Measurements from ENCODE around the gene YWHAG. TPM values are rescaled to one million over a fixed set of nuclear protein-coding genes. Genes with fewer than 3 reads are reported as not detected.
A peak's percentile ranks its signal among the peaks of the same experiment; 100 is the strongest.

YWHAG gene
- total and polyA plus RNA-seq, 2 donors from 2014 or later: 45.4 to 94.2 TPM

DNA sequence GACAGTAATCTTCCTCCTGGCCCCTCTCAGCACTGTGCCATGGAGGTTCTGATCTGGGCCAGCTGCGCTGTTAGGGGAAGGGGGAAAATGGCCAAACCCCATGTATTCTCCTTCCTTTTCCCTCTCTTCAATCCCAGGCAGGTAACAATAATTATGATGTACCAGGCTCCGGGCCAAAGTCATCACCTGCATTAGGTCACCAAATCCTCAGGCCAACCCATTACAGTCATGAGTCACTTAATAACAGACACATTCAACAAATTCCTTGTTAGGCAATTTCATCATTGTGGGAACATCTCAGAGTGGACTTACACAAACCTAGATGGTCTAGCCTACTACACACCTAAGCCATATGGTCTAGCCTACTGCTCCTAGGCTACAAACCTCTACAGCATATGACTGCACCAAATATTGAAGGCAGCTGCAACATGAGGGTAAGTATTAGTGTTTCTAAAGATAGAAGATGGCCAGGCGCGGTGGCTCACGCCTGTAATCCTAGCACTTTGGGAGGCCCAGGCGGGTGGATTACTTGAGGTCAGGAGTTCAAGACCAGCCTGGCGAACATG lies 58.5 kb downstream of the YWHAG start:
- H3K4me1 ChIP-seq (ENCODE audit: control insufficient read depth in 2 of 3, insufficient read depth in 2 of 3, low read depth in 1 of 3, low read length in 3 of 3): peaks cover 0 to 13% (median 13%) of the 10 kb centered on the region in 3 donors
- peaks cover 0 to 6% (median 3%) of the 10 kb centered on the region in 3 donors for H3K36me3 ChIP-seq (ENCODE audit: control insufficient read depth in 2 of 3, insufficient read depth in 3 of 3, low read length in 3 of 3)
- no peak for FAIRE-seq

DNA sequence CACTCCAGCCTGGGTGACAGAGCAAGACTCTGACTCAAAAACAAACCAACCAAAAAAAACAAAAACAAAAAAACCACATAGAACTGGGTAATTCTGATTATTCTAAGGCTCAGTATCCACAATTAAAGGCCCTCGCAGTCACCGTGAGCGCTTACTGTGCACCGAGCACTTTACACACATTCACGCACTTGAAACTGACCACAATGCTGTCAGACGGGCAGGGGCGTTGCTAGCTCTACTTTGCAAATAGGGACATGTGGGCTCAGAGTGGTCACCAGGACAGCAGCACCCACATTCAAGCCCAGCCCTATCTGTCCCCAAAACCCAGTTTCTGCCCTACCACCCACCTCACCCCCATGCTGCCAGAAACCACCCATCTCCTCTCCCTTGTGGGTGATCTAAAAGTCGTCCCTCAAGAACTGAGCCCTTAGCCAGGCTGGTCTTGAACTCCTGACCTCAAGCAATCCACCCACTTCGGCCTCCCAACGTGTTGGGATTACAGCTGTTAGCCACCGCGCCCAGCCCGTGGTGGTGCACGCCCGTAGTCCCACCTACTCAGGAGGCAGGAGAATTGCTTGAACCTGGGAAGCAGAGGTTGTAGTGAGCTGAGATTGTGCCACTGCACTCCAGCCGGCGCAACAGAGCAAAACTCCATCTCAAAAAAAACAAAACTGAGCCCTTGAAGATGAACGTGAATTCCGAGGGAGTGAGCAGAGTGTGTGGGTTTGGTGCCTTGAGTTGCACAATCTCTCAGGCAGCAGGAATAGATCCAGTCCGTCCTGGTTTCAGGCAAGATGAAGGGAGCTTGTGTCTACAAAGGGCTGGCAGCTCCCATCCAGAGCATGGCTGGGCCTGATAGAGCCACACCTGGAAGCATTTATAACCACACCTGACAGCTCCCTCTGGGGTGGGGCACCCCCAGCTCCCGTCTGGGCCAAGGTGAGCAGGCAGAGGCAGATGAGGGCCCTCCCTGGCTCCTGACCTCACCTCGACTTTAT lies 61.7 kb downstream of the YWHAG start:
- DNase-seq: peak in 1 of 5 donors; percentile 91
- Histone ChIP-seq H3K9me3 (ENCODE audit: control insufficient read depth in 2 of 3, insufficient read depth in 1 of 3, low read length in 3 of 3) (no peaks in the 10 kb centered on the region), H3K36me3 (ENCODE audit: control insufficient read depth in 2 of 3, insufficient read depth in 3 of 3, low read length in 3 of 3) (no peaks in the 10 kb centered on the region), H3K27ac (ENCODE audit: low read depth in 2 of 2, low read length in 2 of 2) (peak overlapping the region; percentile 16 to 79), H3K9ac (ENCODE audit: low read length in 3 of 3) (peak overlapping the region in 1 of 3 donors; percentile 22), H3K4me1 (ENCODE audit: control insufficient read depth in 2 of 3, insufficient read depth in 2 of 3, low read depth in 1 of 3, low read length in 3 of 3) (peaks cover 0 to 16% (median 10%) of the 10 kb centered on the region in 3 donors), H3K4me3 (ENCODE audit: low read length in 3 of 3) (no peak overlapping the region), H3K27me3 (ENCODE audit: control insufficient read depth, insufficient read depth, low read length) (no peaks in the 10 kb centered on the region)
- no peak for FAIRE-seq
- intact Hi-C loops (cut with DNase I): no loop called here
- no peak for TF ChIP-seq CTCF (IDR thresholded peaks at IDR 0.05; ENCODE audit: borderline replicate concordance, extremely low read depth, insufficient read depth)

More for the DNA sequence above, 58.5 kb downstream of the YWHAG start:
- intact Hi-C loops (cut with DNase I): no loop called here
- no peak for TF ChIP-seq CTCF (IDR thresholded peaks at IDR 0.05; ENCODE audit: borderline replicate concordance, extremely low read depth, insufficient read depth)
- no peak for DNase-seq
- Histone ChIP-seq H3K27ac (ENCODE audit: low read depth in 2 of 2, low read length in 2 of 2) (peak overlapping the region; percentile 23 to 76), H3K27me3 (ENCODE audit: control insufficient read depth, insufficient read depth, low read length) (no peaks in the 10 kb centered on the region), H3K4me3 (ENCODE audit: low read length in 3 of 3) (no peak overlapping the region), H3K9ac (ENCODE audit: low read length in 3 of 3) (no peak overlapping the region), H3K9me3 (ENCODE audit: control insufficient read depth in 2 of 3, insufficient read depth in 1 of 3, low read length in 3 of 3) (no peaks in the 10 kb centered on the region)

- peak; percentile 94 to 99 (median 96) for DNase-seq
- Histone ChIP-seq H3K4me3 (ENCODE audit: low read length in 3 of 3) (peak overlapping the region in 2 of 3 donors; percentile 23 to 50), H3K27me3 (ENCODE audit: control insufficient read depth, insufficient read depth, low read length) (no peaks in the 10 kb centered on the region), H3K27ac (ENCODE audit: low read depth in 2 of 2, low read length in 2 of 2) (peak overlapping the region; percentile 97 to 100), H3K9ac (ENCODE audit: low read length in 3 of 3) (peak overlapping the region in 2 of 3 donors; percentile 63 to 92), H3K9me3 (ENCODE audit: control insufficient read depth in 2 of 3, insufficient read depth in 1 of 3, low read length in 3 of 3) (no peaks in the 10 kb centered on the region), H3K4me1 (ENCODE audit: control insufficient read depth in 2 of 3, insufficient read depth in 2 of 3, low read depth in 1 of 3, low read length in 3 of 3) (peaks cover 0 to 24% (median 7%) of the 10 kb centered on the region in 3 donors), H3K36me3 (ENCODE audit: control insufficient read depth in 2 of 3, insufficient read depth in 3 of 3, low read length in 3 of 3) (no peaks in the 10 kb centered on the region)
- FAIRE-seq: no peak
- intact Hi-C loops (cut with DNase I): no loop called here
- TF ChIP-seq CTCF (IDR thresholded peaks at IDR 0.05; ENCODE audit: borderline replicate concordance, extremely low read depth, insufficient read depth): no peak
These were observed 64.3 kb downstream of the YWHAG start for GRCh38 chr7:76294344-76295024.
